ENCODE results near the gene GABBR2.

DNA sequence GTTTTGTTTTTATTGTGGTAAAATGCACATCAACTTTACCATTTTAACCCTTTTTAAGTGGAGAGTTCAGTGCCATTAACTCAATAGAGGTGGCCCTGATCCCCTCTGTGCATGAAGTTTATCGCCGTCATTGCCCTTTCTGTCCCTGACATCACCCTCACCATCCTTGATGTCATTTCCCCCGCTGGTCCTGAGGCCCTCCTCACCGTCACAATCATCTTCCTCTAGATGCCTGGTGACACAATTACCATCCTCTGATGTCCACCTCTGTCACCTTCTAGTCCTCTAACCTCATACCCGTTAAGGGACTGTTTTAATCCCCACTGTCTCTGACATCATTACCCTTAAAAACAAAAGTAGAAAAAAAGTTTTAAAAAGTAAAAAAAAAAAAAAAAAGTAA is 340.8 kb downstream of the GABBR2 start:
- TF ChIP-seq, protein P1, sequence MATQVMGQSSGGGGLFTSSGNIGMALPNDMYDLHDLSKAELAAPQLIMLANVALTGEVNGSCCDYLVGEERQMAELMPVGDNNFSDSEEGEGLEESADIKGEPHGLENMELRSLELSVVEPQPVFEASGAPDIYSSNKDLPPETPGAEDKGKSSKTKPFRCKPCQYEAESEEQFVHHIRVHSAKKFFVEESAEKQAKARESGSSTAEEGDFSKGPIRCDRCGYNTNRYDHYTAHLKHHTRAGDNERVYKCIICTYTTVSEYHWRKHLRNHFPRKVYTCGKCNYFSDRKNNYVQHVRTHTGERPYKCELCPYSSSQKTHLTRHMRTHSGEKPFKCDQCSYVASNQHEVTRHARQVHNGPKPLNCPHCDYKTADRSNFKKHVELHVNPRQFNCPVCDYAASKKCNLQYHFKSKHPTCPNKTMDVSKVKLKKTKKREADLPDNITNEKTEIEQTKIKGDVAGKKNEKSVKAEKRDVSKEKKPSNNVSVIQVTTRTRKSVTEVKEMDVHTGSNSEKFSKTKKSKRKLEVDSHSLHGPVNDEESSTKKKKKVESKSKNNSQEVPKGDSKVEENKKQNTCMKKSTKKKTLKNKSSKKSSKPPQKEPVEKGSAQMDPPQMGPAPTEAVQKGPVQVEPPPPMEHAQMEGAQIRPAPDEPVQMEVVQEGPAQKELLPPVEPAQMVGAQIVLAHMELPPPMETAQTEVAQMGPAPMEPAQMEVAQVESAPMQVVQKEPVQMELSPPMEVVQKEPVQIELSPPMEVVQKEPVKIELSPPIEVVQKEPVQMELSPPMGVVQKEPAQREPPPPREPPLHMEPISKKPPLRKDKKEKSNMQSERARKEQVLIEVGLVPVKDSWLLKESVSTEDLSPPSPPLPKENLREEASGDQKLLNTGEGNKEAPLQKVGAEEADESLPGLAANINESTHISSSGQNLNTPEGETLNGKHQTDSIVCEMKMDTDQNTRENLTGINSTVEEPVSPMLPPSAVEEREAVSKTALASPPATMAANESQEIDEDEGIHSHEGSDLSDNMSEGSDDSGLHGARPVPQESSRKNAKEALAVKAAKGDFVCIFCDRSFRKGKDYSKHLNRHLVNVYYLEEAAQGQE (IDR thresholded peaks at IDR 0.05; ENCODE audit: low read depth, low read length), result no peak
- TF ChIP-seq, protein P2, sequence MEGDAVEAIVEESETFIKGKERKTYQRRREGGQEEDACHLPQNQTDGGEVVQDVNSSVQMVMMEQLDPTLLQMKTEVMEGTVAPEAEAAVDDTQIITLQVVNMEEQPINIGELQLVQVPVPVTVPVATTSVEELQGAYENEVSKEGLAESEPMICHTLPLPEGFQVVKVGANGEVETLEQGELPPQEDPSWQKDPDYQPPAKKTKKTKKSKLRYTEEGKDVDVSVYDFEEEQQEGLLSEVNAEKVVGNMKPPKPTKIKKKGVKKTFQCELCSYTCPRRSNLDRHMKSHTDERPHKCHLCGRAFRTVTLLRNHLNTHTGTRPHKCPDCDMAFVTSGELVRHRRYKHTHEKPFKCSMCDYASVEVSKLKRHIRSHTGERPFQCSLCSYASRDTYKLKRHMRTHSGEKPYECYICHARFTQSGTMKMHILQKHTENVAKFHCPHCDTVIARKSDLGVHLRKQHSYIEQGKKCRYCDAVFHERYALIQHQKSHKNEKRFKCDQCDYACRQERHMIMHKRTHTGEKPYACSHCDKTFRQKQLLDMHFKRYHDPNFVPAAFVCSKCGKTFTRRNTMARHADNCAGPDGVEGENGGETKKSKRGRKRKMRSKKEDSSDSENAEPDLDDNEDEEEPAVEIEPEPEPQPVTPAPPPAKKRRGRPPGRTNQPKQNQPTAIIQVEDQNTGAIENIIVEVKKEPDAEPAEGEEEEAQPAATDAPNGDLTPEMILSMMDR (IDR thresholded peaks at IDR 0.05), result no peak
- TF ChIP-seq FOXJ3 (CRISPR knock-in tag; IDR thresholded peaks at IDR 0.05) (no peak), POLR2AphosphoS5 (IDR thresholded peaks at IDR 0.05; ENCODE audit: low read depth, low read length) (no peak), RCOR1 (IDR thresholded peaks at IDR 0.05; ENCODE audit: low read length) (no peak), YY1 (IDR thresholded peaks at IDR 0.05; ENCODE audit: low read depth) (no peak)
